HFF-Myc (cell line): ENCODE measurements around the gene ZNF467.

Experiments
- DNase-seq: peaks from one replicate; pipeline ENCODE4 v3.0.0-alpha.2; 2011; ENCODE audit warnings: low read depth; ENCODE audit errors: extremely low read depth
- H3K4me3 ChIP-seq: replicated peaks from 2 replicates; pipeline ENCODE4 v1.5.1; 2011; ENCODE audit warnings: low read depth, mild to moderate bottlenecking, control low read depth, low read length
- TF ChIP-seq, protein P1 (sequence below): IDR thresholded peaks from 2 replicates; pipeline ENCODE4 v1.5.1; 2012; ENCODE audit warnings: mild to moderate bottlenecking, low read depth, low read length, control low read depth; ENCODE audit errors: missing control alignments

ZNF467 gene

DNA sequence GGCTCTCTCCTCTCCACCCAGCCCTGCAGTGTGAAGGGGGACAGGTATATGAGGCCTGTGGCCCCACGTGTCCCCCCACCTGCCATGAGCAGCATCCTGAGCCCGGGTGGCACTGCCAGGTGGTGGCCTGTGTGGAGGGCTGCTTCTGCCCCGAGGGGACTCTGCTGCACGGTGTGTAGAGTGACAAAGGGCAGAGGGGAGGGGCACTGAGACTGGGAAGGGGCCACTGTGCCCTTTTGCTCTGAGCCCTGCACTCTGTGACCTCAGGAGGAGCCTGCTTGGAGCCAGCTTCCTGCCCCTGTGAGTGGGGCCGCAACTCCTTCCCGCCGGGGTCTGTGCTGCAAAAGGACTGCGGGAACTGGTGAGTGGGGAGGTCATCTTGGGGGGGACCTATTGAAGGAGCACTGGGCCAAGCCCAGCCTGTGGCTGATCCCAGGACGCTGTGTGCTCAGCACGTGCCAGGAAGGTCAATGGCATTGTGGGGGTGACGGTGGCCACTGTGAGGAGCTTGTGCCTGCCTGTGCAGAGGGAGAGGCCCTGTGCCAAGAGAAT, 15.0 kb upstream of the ZNF467 start:
- TF ChIP-seq, protein P1, sequence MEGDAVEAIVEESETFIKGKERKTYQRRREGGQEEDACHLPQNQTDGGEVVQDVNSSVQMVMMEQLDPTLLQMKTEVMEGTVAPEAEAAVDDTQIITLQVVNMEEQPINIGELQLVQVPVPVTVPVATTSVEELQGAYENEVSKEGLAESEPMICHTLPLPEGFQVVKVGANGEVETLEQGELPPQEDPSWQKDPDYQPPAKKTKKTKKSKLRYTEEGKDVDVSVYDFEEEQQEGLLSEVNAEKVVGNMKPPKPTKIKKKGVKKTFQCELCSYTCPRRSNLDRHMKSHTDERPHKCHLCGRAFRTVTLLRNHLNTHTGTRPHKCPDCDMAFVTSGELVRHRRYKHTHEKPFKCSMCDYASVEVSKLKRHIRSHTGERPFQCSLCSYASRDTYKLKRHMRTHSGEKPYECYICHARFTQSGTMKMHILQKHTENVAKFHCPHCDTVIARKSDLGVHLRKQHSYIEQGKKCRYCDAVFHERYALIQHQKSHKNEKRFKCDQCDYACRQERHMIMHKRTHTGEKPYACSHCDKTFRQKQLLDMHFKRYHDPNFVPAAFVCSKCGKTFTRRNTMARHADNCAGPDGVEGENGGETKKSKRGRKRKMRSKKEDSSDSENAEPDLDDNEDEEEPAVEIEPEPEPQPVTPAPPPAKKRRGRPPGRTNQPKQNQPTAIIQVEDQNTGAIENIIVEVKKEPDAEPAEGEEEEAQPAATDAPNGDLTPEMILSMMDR, result no peak
- DNase-seq, result no peak
- H3K4me3 ChIP-seq, result no peak overlapping the region

DNA sequence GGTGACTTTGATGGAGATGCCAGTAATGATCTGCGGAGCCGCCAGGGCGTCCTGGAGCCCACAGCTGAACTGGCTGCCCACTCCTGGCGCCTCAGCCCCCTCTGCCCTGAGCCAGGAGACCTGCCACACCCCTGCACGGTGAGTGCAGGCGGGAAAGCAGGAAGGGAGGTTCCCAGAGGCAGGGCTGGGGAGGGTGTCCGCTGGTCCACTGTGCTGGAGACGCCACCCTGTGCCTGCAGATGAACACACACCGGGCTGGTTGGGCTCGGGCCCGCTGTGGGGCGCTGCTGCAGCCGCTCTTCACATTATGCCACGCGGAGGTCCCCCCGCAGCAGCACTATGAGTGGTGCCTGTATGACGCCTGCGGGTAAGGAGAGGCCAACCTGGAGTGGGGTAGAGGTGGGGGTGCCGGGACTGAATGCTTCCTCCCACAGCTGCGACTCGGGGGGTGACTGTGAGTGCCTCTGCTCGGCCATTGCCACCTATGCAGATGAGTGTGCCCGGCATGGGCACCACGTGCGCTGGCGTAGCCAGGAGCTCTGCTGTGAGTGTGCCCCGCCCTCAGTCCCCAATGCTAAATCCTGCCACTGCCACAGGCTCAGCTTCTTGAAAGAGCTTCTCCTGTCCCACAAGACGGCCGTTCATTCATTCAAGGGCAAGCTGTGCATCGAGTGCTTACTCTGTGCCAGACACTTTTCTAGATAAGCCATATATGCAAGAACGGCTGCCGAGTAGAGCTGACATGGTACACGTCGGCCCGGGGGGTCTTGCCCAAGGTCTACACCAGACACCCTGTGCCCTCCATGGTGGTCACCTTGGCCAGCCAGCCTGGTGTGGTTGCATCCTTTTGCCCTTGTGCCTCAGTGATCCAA, 14.3 kb upstream of the ZNF467 start:
- H3K4me3 ChIP-seq, result no peak overlapping the region
- TF ChIP-seq, protein P1, result no peak
- no peak for DNase-seq

DNA sequence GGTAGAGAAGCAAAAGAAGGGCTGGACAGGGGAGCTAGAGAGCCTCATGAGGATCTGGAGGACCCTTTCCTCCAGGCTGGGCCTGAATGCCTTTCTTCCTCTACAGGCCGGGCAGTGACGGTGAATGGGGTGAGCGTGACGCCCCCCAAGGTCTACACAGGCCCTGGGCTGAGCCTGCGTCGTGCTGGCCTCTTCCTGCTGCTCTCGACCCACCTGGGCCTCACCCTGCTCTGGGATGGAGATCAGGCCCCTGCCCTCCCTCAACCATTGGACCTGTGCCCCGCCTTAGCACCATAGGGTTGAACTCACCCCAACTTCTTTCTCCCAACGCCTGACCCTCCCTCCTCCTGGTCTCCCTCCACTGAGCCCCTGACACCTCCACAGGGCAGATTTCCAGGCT, 12.6 kb upstream of the ZNF467 start:
- no peak for DNase-seq
- TF ChIP-seq, protein P1, result no peak
- no peak overlapping the region for H3K4me3 ChIP-seq

DNA sequence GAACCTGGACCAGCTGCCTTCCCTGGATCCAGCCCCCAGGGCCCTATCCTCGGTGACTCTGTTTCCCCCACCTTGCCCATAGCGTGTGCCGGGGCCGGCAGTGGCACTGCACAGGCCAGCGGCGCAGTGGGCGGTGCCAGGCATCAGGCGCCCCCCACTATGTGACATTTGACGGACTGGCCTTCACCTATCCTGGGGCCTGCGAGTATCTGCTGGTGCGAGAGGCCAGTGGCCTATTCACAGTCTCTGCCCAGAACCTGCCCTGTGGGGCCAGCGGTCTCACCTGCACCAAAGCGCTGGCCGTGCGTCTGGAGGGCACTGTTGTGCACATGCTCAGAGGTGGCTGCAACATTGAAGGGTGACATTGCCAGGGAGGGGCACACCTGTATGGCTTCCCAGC, 12.0 kb upstream of the ZNF467 start:
- no peak overlapping the region for H3K4me3 ChIP-seq
- DNase-seq, result no peak
- TF ChIP-seq, protein P1, result no peak

DNA sequence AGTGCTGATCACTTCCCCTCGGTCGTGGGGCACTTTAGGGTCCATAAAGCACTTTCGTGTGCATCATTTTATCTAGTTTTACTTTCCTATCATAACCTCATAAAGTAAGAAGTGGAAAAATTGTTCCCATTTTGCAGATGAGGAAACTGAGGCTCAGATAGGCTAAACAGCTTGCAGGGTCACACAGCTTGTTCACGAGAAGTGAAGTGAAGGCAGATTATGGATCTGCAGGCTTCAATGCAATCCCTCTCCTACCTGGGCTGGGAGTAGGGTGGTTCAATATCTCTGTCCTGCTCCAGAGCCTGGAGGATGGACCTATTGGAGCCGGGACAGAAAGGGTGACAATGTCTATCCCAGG, 10.8 kb upstream of the ZNF467 start:
- TF ChIP-seq, protein P1, result no peak
- H3K4me3 ChIP-seq, result no peak overlapping the region
- no peak for DNase-seq

DNA sequence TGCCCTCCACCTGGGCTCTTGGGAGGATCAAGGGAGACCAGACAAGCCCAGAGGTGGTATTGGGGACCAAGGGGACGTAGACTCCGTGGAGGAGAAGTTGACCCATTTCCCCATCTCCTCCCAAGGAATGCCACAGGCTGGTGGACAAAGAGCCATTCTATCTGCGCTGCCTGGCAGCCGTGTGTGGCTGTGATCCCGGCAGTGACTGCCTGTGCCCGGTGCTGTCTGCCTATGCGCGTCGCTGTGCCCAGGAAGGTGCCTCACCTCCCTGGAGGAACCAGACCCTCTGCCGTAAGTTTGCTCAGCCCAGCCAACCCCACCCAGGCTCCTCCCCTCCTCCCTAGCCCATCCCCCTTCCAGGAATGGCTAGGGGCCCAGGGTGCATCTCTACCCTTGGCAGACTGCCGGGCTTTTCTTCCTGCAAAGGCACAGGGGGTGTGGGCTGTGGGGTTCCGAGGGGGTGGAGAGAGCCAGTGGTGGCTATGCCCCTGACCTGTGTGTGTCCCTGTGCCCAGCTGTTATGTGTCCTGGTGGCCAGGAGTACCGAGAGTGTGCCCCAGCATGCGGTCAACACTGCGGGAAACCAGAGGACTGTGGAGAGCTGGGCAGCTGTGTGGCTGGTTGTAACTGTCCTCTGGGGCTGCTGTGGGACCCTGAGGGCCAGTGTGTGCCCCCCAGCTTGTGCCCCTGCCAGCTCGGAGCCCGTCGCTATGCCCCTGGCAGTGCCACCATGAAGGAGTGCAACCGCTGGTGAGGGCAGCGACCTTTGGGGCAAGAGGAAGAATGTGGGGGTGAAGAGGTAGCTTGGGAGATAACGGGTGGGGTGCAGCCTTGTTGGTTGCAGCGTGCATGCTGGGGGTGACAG, 10.2 kb upstream of the ZNF467 start:
- no peak for DNase-seq
- TF ChIP-seq, protein P1, result no peak
- H3K4me3 ChIP-seq, result no peak overlapping the region
